Stomach (tissue), 9 donors: ENCODE measurements around the gene YWHAG. TPM values are rescaled to one million over a fixed set of nuclear protein-coding genes. Genes with fewer than 3 reads are reported as not detected.

Experiments used
- DNase-seq, 2 donors: peaks; one replicate each; pipeline versions ENCODE4 v3.0.0 to v3.0.0-alpha.2; 2013 to 2019
- H3K27ac ChIP-seq, 5 donors: fragments of 200-600 bp in 4 of 5; sonication (generic) in 4 of 5; one replicate each; pipeline ENCODE4 v1.5.1; 2013 to 2019; ENCODE audit warnings: mild to moderate bottlenecking in 1 of 5, moderate library complexity in 1 of 5
- H3K27me3 ChIP-seq, 3 donors: fragments of 200-600 bp; sonication (generic); one replicate each; pipeline ENCODE4 v1.5.1; 2017 to 2019; ENCODE audit warnings: mixed run types in 1 of 3
- H3K36me3 ChIP-seq, 4 donors: fragments of 200-600 bp; sonication (generic); 1 replicate in 3 of 4; 2 replicates in 1 of 4; pipeline ENCODE4 v1.5.1; 2016 to 2019
- H3K4me1 ChIP-seq, 4 donors: fragments of 200-600 bp; sonication (generic); one replicate each; pipeline ENCODE4 v1.5.1; 2016 to 2019
- H3K4me3 ChIP-seq, 4 donors: fragments of 200-600 bp; sonication (generic) in 3 of 4; one replicate each; pipeline ENCODE4 v1.5.1; 2016 to 2019; ENCODE audit warnings: mild to moderate bottlenecking in 1 of 4
- H3K9me3 ChIP-seq, 4 donors: fragments of 200-600 bp; sonication (generic); one replicate each; pipeline ENCODE4 v1.5.1; 2016 to 2019
- CTCF ChIP-seq, 7 experiments: fragments of 450-650 bp in 4 of 7; fragments of 200-600 bp in 3 of 7; sonication (generic) in 3 of 7; IDR thresholded peaks; one replicate each; pipeline ENCODE4 v1.5.1; 2016 to 2019; ENCODE audit warnings: antibody characterized with exemption in 7 of 7, control low read depth in 2 of 7, mild to moderate bottlenecking in 1 of 7
- EP300 ChIP-seq: sonication (generic); formaldehyde crosslinking; IDR thresholded peaks from one replicate; pipeline ENCODE4 v1.6.1; 2017; ENCODE audit warnings: antibody characterized with exemption
- POLR2A ChIP-seq, 4 donors: fragments of 450-650 bp; IDR thresholded peaks; one replicate each; pipeline ENCODE4 v1.6.1; 2016; ENCODE audit warnings: antibody characterized with exemption in 4 of 4, control low read depth in 2 of 4, mild to moderate bottlenecking in 1 of 4, moderate library complexity in 1 of 4
- POLR2AphosphoS5 ChIP-seq, 3 donors: sonication (generic); formaldehyde crosslinking; IDR thresholded peaks; one replicate each; pipeline ENCODE4 v1.6.1; 2016; ENCODE audit warnings: antibody characterized with exemption in 3 of 3
- WGBS, 5 donors: extraction: QIAGEN DNeasy Blood & Tissue Kit in 3 of 5; methylation state at CpG; one replicate each; pipeline versions ENCODE4 v1.1.5 to v1.1.7; 2013 to 2018; 5-methylcytosine and 5-hydroxymethylcytosine counted together
- intact Hi-C: fragments of 100-400 bp; cut with DNase I; formaldehyde crosslinking; loops from one replicate; pipeline ENCODE4 v1.15.1; 2023; ENCODE audit warnings: low total_unique reads
- polyA plus RNA-seq, 3 donors: library from polyadenylated mRNA; stranded (reverse); fragments of 200-250 nt; gene quantifications; one replicate each; pipeline ENCODE4 v1.2.3, GENCODE V29; 2013
- total RNA-seq, 5 donors: library from RNA; depleted of rRNA; stranded (reverse); fragments of >200 nt; gene quantifications; one replicate each; pipeline versions ENCODE4 v1.1.0 to v1.2.3, GENCODE V29; 2014 to 2016
- donor health status: healthy with polysubstance abuse.
- donor health status: Bipolar disorder and iron deficiency.
- donor health status: healthy.

Gene YWHAG
- total and polyA plus RNA-seq, 8 donors, result 26.7 to 64.6 (median 45.9) TPM

- H3K27me3 ChIP-seq, result no peaks in the 10 kb centered on the region
- H3K27ac ChIP-seq, result no peak overlapping the region
- WGBS, 5 donors, result 76 to 81% (median 77%) methylated on average over 8 of the region's 8 CpGs
- H3K9me3 ChIP-seq, result no peaks in the 10 kb centered on the region
- DNase-seq, result no peak
- no peak for TF ChIP-seq EP300
- no peak for TF ChIP-seq CTCF (IDR thresholded peaks at IDR 0.05)
- TF ChIP-seq POLR2A (IDR thresholded peaks at IDR 0.05), result no peak
- TF ChIP-seq POLR2AphosphoS5 (IDR thresholded peaks at IDR 0.05), result no peak
- no peak overlapping the region for H3K4me3 ChIP-seq
- intact Hi-C loops, result no loop called here
- peaks cover 34 to 61% (median 53%) of the 10 kb centered on the region in 4 donors for H3K36me3 ChIP-seq
- peaks cover 21 to 93% (median 44%) of the 10 kb centered on the region in 4 donors for H3K4me1 ChIP-seq
Observed at GRCh38 chr7:76349313-76349885, 9.4 kb downstream of the YWHAG start.

- H3K9me3 ChIP-seq, result no peaks in the 10 kb centered on the region
- intact Hi-C loops, result no loop called here
- H3K4me3 ChIP-seq, result no peak overlapping the region
- TF ChIP-seq CTCF (IDR thresholded peaks at IDR 0.05), result no peak
- no peak for TF ChIP-seq EP300
- no peak for TF ChIP-seq POLR2AphosphoS5 (IDR thresholded peaks at IDR 0.05)
- TF ChIP-seq POLR2A (IDR thresholded peaks at IDR 0.05), result no peak
- no peaks in the 10 kb centered on the region for H3K27me3 ChIP-seq
- H3K4me1 ChIP-seq, result peaks cover 17 to 91% (median 37%) of the 10 kb centered on the region in 4 donors
- no peak overlapping the region for H3K27ac ChIP-seq
- no peak for DNase-seq
- H3K36me3 ChIP-seq, result peaks cover 44 to 77% (median 69%) of the 10 kb centered on the region in 4 donors
- WGBS, 5 donors, result 68 to 74% (median 68%) methylated on average over 5 of the region's 5 CpGs
Observed at GRCh38 chr7:76347710-76348109, 11.1 kb downstream of the YWHAG start.

GRCh38 chr7:76346778-76347177 is 12.0 kb downstream of the YWHAG start:
- peaks cover 17 to 89% (median 37%) of the 10 kb centered on the region in 4 donors for H3K4me1 ChIP-seq
- peaks cover 44 to 82% (median 73%) of the 10 kb centered on the region in 4 donors for H3K36me3 ChIP-seq
- intact Hi-C loops, result no loop called here
- TF ChIP-seq EP300 (no peak), CTCF (IDR thresholded peaks at IDR 0.05) (no peak), POLR2AphosphoS5 (IDR thresholded peaks at IDR 0.05) (no peak), POLR2A (IDR thresholded peaks at IDR 0.05) (no peak)
- whole genome bisulfite sequencing, 5 donors, result 71 to 86% (median 78%) methylated on average over 8 of the region's 8 CpGs
- no peak overlapping the region for H3K4me3 ChIP-seq
- H3K9me3 ChIP-seq, result no peaks in the 10 kb centered on the region
- H3K27ac ChIP-seq, result peak overlapping the region; percentile 9 to 63 (median 57)
- no peaks in the 10 kb centered on the region for H3K27me3 ChIP-seq
- DNase-seq, result no peak

GRCh38 chr7:76346097-76346496 is 12.7 kb downstream of the YWHAG start:
- Histone ChIP-seq H3K36me3 (peaks cover 44 to 86% (median 73%) of the 10 kb centered on the region in 4 donors), H3K27ac (peak overlapping the region; percentile 9 to 63 (median 57)), H3K4me3 (no peak overlapping the region), H3K9me3 (no peaks in the 10 kb centered on the region), H3K27me3 (no peaks in the 10 kb centered on the region), H3K4me1 (peaks cover 24 to 87% (median 39%) of the 10 kb centered on the region in 4 donors)
- DNase-seq, result peak; percentile 32 to 81
- 50 to 75% (median 63%) methylated on average over 6 of the region's 6 CpGs for WGBS, 5 donors
- no peak for TF ChIP-seq POLR2A (IDR thresholded peaks at IDR 0.05)
- TF ChIP-seq POLR2AphosphoS5 (IDR thresholded peaks at IDR 0.05), result peak in 2 of 3 donors; percentile 5 to 65
- intact Hi-C loops, result no loop called here

- peaks cover 39 to 73% (median 64%) of the 10 kb centered on the region in 4 donors for H3K36me3 ChIP-seq
Observed at GRCh38 chr7:76343931-76344321, 14.9 kb downstream of the YWHAG start.

More at GRCh38 chr7:76343931-76344321, 14.9 kb downstream of the YWHAG start:
- intact Hi-C loops, result no loop called here
- peaks cover 20 to 87% (median 37%) of the 10 kb centered on the region in 4 donors for H3K4me1 ChIP-seq
- no peak for TF ChIP-seq EP300
- TF ChIP-seq POLR2AphosphoS5 (IDR thresholded peaks at IDR 0.05), result no peak
- no peak for TF ChIP-seq CTCF (IDR thresholded peaks at IDR 0.05)
- no peak for TF ChIP-seq POLR2A (IDR thresholded peaks at IDR 0.05)
- WGBS, 5 donors, result 92 to 95% (median 94%) methylated on average over 6 of the region's 6 CpGs
- no peaks in the 10 kb centered on the region for H3K27me3 ChIP-seq
- H3K27ac ChIP-seq, result no peak overlapping the region
- H3K9me3 ChIP-seq, result no peaks in the 10 kb centered on the region
- no peak for DNase-seq
- H3K4me3 ChIP-seq, result no peak overlapping the region
